Nephron (organoid): ENCODE data around the gene AREG.

Experiments
- H3K27ac Mint-ChIP-seq, 3 experiments: 2 replicates each; pipeline ENCODE4 v1.8.0; 2020; ENCODE audit warnings: mixed read lengths in 3 of 3, mild to moderate bottlenecking in 2 of 3, moderate library complexity in 1 of 3
- H3K27me3 Mint-ChIP-seq: 2 replicates; pipeline ENCODE4 v1.8.0; 2021; ENCODE audit warnings: low read depth, mild to moderate bottlenecking, moderate library complexity, mixed read lengths
- H3K36me3 Mint-ChIP-seq: 2 replicates; pipeline ENCODE4 v1.8.0; 2020; ENCODE audit warnings: low read depth, mixed read lengths
- H3K4me1 Mint-ChIP-seq: 2 replicates; pipeline ENCODE4 v1.8.0; 2020; ENCODE audit warnings: mixed read lengths
- H3K4me3 Mint-ChIP-seq, 3 experiments: 2 replicates each; pipeline ENCODE4 v1.8.0; 2020; ENCODE audit warnings: mild to moderate bottlenecking in 3 of 3, mixed read lengths in 3 of 3, moderate library complexity in 2 of 3
- H3K9me3 Mint-ChIP-seq: 2 replicates; pipeline ENCODE4 v1.8.0; 2020; ENCODE audit warnings: mixed read lengths
- CTCF ChIP-seq, 3 experiments: fragments of 200-600 bp; sonication (generic); IDR thresholded peaks; one replicate each; pipeline ENCODE4 v1.5.0; 2021; ENCODE audit warnings: antibody characterized with exemption in 3 of 3; ENCODE audit not compliant: unreplicated experiment in 3 of 3

Gene AREG

GRCh38 chr4:74414149-74414809 lies 30.7 kb upstream of the AREG start:
- Mint-ChIP-seq H3K27me3 (no peaks in the 10 kb centered on the region), H3K4me3 (no peak overlapping the region), H3K4me1 (peaks cover 10% of the 10 kb centered on the region), H3K36me3 (no peaks in the 10 kb centered on the region), H3K27ac (no peak overlapping the region), H3K9me3 (no peaks in the 10 kb centered on the region)
- TF ChIP-seq CTCF (IDR thresholded peaks at IDR 0.05; ENCODE audit: unreplicated experiment in 3 of 3): no peak

GRCh38 chr4:74415602-74416300 lies 29.2 kb upstream of the AREG start:
- TF ChIP-seq CTCF (IDR thresholded peaks at IDR 0.05; ENCODE audit: unreplicated experiment in 3 of 3): no peak
- H3K4me1 Mint-ChIP-seq: peaks cover 3% of the 10 kb centered on the region
- no peak overlapping the region for H3K4me3 Mint-ChIP-seq
- no peak overlapping the region for H3K27ac Mint-ChIP-seq
- no peaks in the 10 kb centered on the region for H3K27me3 Mint-ChIP-seq
- no peaks in the 10 kb centered on the region for H3K36me3 Mint-ChIP-seq
- H3K9me3 Mint-ChIP-seq: no peaks in the 10 kb centered on the region

GRCh38 chr4:74418063-74418670 lies 26.8 kb upstream of the AREG start:
- TF ChIP-seq CTCF (IDR thresholded peaks at IDR 0.05; ENCODE audit: unreplicated experiment in 3 of 3): no peak
- no peaks in the 10 kb centered on the region for H3K36me3 Mint-ChIP-seq

GRCh38 chr4:74420863-74421262 lies 24.1 kb upstream of the AREG start:
- Mint-ChIP-seq H3K9me3 (no peaks in the 10 kb centered on the region), H3K27ac (no peak overlapping the region), H3K36me3 (no peaks in the 10 kb centered on the region), H3K27me3 (no peaks in the 10 kb centered on the region), H3K4me3 (no peak overlapping the region), H3K4me1 (no peaks in the 10 kb centered on the region)
- no peak for TF ChIP-seq CTCF (IDR thresholded peaks at IDR 0.05; ENCODE audit: unreplicated experiment in 3 of 3)

More at GRCh38 chr4:74418063-74418670, 26.8 kb upstream of the AREG start:
- Mint-ChIP-seq H3K4me1 (no peaks in the 10 kb centered on the region), H3K9me3 (no peaks in the 10 kb centered on the region), H3K27me3 (no peaks in the 10 kb centered on the region), H3K4me3 (no peak overlapping the region), H3K27ac (no peak overlapping the region)

GRCh38 chr4:74423104-74423503 lies 21.8 kb upstream of the AREG start:
- Mint-ChIP-seq H3K36me3 (no peaks in the 10 kb centered on the region), H3K9me3 (no peaks in the 10 kb centered on the region), H3K27ac (peak overlapping the region in 1 of 3 experiments; percentile 10), H3K4me1 (no peaks in the 10 kb centered on the region), H3K27me3 (no peaks in the 10 kb centered on the region), H3K4me3 (no peak overlapping the region)
- no peak for TF ChIP-seq CTCF (IDR thresholded peaks at IDR 0.05; ENCODE audit: unreplicated experiment in 3 of 3)
